Stomach (tissue), 9 donors: Measurements from ENCODE around the gene RAI1. TPM values are rescaled to one million over a fixed set of nuclear protein-coding genes. Genes with fewer than 3 reads are reported as not detected.
A peak's percentile ranks its signal among the peaks of the same experiment; 100 is the strongest.

Experiments used
- DNase-seq, 2 donors: peaks; one replicate each; pipeline versions ENCODE4 v3.0.0 to v3.0.0-alpha.2; 2013 to 2019
- H3K27ac ChIP-seq, 5 donors: fragments of 200-600 bp in 4 of 5; sonication (generic) in 4 of 5; one replicate each; pipeline ENCODE4 v1.5.1; 2013 to 2019; ENCODE audit warnings: mild to moderate bottlenecking in 1 of 5, moderate library complexity in 1 of 5
- H3K27me3 ChIP-seq, 3 donors: fragments of 200-600 bp; sonication (generic); one replicate each; pipeline ENCODE4 v1.5.1; 2017 to 2019; ENCODE audit warnings: mixed run types in 1 of 3
- H3K36me3 ChIP-seq, 4 donors: fragments of 200-600 bp; sonication (generic); 1 replicate in 3 of 4; 2 replicates in 1 of 4; pipeline ENCODE4 v1.5.1; 2016 to 2019
- H3K4me1 ChIP-seq, 4 donors: fragments of 200-600 bp; sonication (generic); one replicate each; pipeline ENCODE4 v1.5.1; 2016 to 2019
- H3K4me3 ChIP-seq, 4 donors: fragments of 200-600 bp; sonication (generic) in 3 of 4; one replicate each; pipeline ENCODE4 v1.5.1; 2016 to 2019; ENCODE audit warnings: mild to moderate bottlenecking in 1 of 4
- H3K9me3 ChIP-seq, 4 donors: fragments of 200-600 bp; sonication (generic); one replicate each; pipeline ENCODE4 v1.5.1; 2016 to 2019
- CTCF ChIP-seq, 7 experiments: fragments of 450-650 bp in 4 of 7; fragments of 200-600 bp in 3 of 7; sonication (generic) in 3 of 7; IDR thresholded peaks; one replicate each; pipeline ENCODE4 v1.5.1; 2016 to 2019; ENCODE audit warnings: antibody characterized with exemption in 7 of 7, control low read depth in 2 of 7, mild to moderate bottlenecking in 1 of 7
- EP300 ChIP-seq: sonication (generic); formaldehyde crosslinking; IDR thresholded peaks from one replicate; pipeline ENCODE4 v1.6.1; 2017; ENCODE audit warnings: antibody characterized with exemption
- POLR2A ChIP-seq, 4 donors: fragments of 450-650 bp; IDR thresholded peaks; one replicate each; pipeline ENCODE4 v1.6.1; 2016; ENCODE audit warnings: antibody characterized with exemption in 4 of 4, control low read depth in 2 of 4, mild to moderate bottlenecking in 1 of 4, moderate library complexity in 1 of 4
- POLR2AphosphoS5 ChIP-seq, 3 donors: sonication (generic); formaldehyde crosslinking; IDR thresholded peaks; one replicate each; pipeline ENCODE4 v1.6.1; 2016; ENCODE audit warnings: antibody characterized with exemption in 3 of 3
- WGBS, 5 donors: extraction: QIAGEN DNeasy Blood & Tissue Kit in 3 of 5; methylation state at CpG; one replicate each; pipeline versions ENCODE4 v1.1.5 to v1.1.7; 2013 to 2018; 5-methylcytosine and 5-hydroxymethylcytosine counted together
- intact Hi-C: fragments of 100-400 bp; cut with DNase I; formaldehyde crosslinking; loops from one replicate; pipeline ENCODE4 v1.15.1; 2023; ENCODE audit warnings: low total_unique reads
- polyA plus RNA-seq, 3 donors: library from polyadenylated mRNA; stranded (reverse); fragments of 200-250 nt; gene quantifications; one replicate each; pipeline ENCODE4 v1.2.3, GENCODE V29; 2013
- total RNA-seq, 5 donors: library from RNA; depleted of rRNA; stranded (reverse); fragments of >200 nt; gene quantifications; one replicate each; pipeline versions ENCODE4 v1.1.0 to v1.2.3, GENCODE V29; 2014 to 2016
- donor health status: healthy with polysubstance abuse.
- donor health status: Bipolar disorder and iron deficiency.
- donor health status: healthy.

Gene RAI1
- total and polyA plus RNA-seq, 8 donors = 4.6 to 94.5 (median 28.3) TPM

- peaks cover 13 to 58% (median 37%) of the 10 kb centered on the region in 4 donors for H3K4me1 ChIP-seq
- no peaks in the 10 kb centered on the region for H3K9me3 ChIP-seq
- H3K36me3 ChIP-seq = peaks cover 0 to 16% (median 2%) of the 10 kb centered on the region in 4 donors
- DNase-seq = no peak
- intact Hi-C loops = no loop called here
- no peaks in the 10 kb centered on the region for H3K27me3 ChIP-seq
- WGBS, 5 donors = 69 to 87% (median 84%) methylated on average over 9 of the region's 9 CpGs
- no peak overlapping the region for H3K4me3 ChIP-seq
- no peak overlapping the region for H3K27ac ChIP-seq
- TF ChIP-seq POLR2AphosphoS5 (IDR thresholded peaks at IDR 0.05) = no peak
- TF ChIP-seq CTCF (IDR thresholded peaks at IDR 0.05) = no peak
- TF ChIP-seq EP300 = no peak
These were observed 81.9 kb downstream of the RAI1 start for GRCh38 chr17:17763136-17763535.

- intact Hi-C loops = no loop called here
- Histone ChIP-seq H3K9me3 (no peaks in the 10 kb centered on the region), H3K36me3 (peaks cover 0 to 16% (median 2%) of the 10 kb centered on the region in 4 donors), H3K27ac (no peak overlapping the region), H3K4me1 (peaks cover 13 to 58% (median 40%) of the 10 kb centered on the region in 4 donors), H3K4me3 (no peak overlapping the region), H3K27me3 (no peaks in the 10 kb centered on the region)
- TF ChIP-seq CTCF (IDR thresholded peaks at IDR 0.05) = no peak
- no peak for TF ChIP-seq EP300
- TF ChIP-seq POLR2A (IDR thresholded peaks at IDR 0.05) = no peak
- no peak for TF ChIP-seq POLR2AphosphoS5 (IDR thresholded peaks at IDR 0.05)
- 85 to 90% (median 89%) methylated on average over 5 of the region's 5 CpGs for WGBS, 5 donors
- DNase-seq = no peak
These were observed 82.5 kb downstream of the RAI1 start for GRCh38 chr17:17763734-17764133.

- TF ChIP-seq POLR2A (IDR thresholded peaks at IDR 0.05) (no peak), EP300 (no peak), CTCF (IDR thresholded peaks at IDR 0.05) (no peak), POLR2AphosphoS5 (IDR thresholded peaks at IDR 0.05) (no peak)
- peak in 1 of 2 donors; percentile 47 for DNase-seq
- Histone ChIP-seq H3K4me1 (peaks cover 22 to 69% (median 48%) of the 10 kb centered on the region in 4 donors), H3K9me3 (no peaks in the 10 kb centered on the region), H3K27me3 (no peaks in the 10 kb centered on the region), H3K27ac (no peak overlapping the region), H3K36me3 (peaks cover 0 to 11% (median 2%) of the 10 kb centered on the region in 4 donors), H3K4me3 (no peak overlapping the region)
- intact Hi-C loops = no loop called here
- 65 to 80% (median 74%) methylated on average over 14 of the region's 14 CpGs for WGBS, 5 donors
These were observed 84.3 kb downstream of the RAI1 start for GRCh38 chr17:17765359-17766076.

- intact Hi-C loops = no loop called here
- Histone ChIP-seq H3K27ac (peak overlapping the region in 3 of 5 donors; percentile 13 to 56 (median 42)), H3K36me3 (peaks cover 0 to 11% (median 2%) of the 10 kb centered on the region in 4 donors), H3K4me1 (peaks cover 26 to 76% (median 49%) of the 10 kb centered on the region in 4 donors), H3K4me3 (no peak overlapping the region), H3K27me3 (no peaks in the 10 kb centered on the region), H3K9me3 (no peaks in the 10 kb centered on the region)
- DNase-seq = peak in 1 of 2 donors; percentile 63
- TF ChIP-seq POLR2A (IDR thresholded peaks at IDR 0.05) (no peak), EP300 (no peak), CTCF (IDR thresholded peaks at IDR 0.05) (no peak), POLR2AphosphoS5 (IDR thresholded peaks at IDR 0.05) (no peak)
- WGBS, 5 donors = 68 to 83% (median 79%) methylated on average over 17 to 20 of the region's 20 CpGs
These were observed 85.0 kb downstream of the RAI1 start for GRCh38 chr17:17766077-17766743.
